ENCODE results near the gene CDK5RAP2.
"Not testable (repeated sequence)": the region's sequence is repeated elsewhere in the genome, so short reads cannot be mapped to it uniquely, and the experiment has no call there.

Gene CDK5RAP2

GRCh38 chr9:120474591-120475243, 105.2 kb downstream of the CDK5RAP2 start:
- peak; percentile 11 for FAIRE-seq
- no peak for TF ChIP-seq POLR2A (IDR thresholded peaks at IDR 0.05; ENCODE audit: low read depth, low read length)
- no peak for DNase-seq (ENCODE audit: insufficient read length, low spot score)

GRCh38 chr9:120473608-120474007, 106.4 kb downstream of the CDK5RAP2 start:
- DNase-seq (ENCODE audit: insufficient read length, low spot score) = no peak
- no peak for FAIRE-seq
- TF ChIP-seq POLR2A (IDR thresholded peaks at IDR 0.05; ENCODE audit: low read depth, low read length) = no peak

- FAIRE-seq (peak; percentile 61), DNase-seq (ENCODE audit: insufficient read length, low spot score) (no peak)
- TF ChIP-seq POLR2A (IDR thresholded peaks at IDR 0.05; ENCODE audit: low read depth, low read length) = no peak
Observed at GRCh38 chr9:120465685-120466407, 114.1 kb downstream of the CDK5RAP2 start.

GRCh38 chr9:120464887-120465421, 115.0 kb downstream of the CDK5RAP2 start:
- no peak for TF ChIP-seq POLR2A (IDR thresholded peaks at IDR 0.05; ENCODE audit: low read depth, low read length)
- DNase-seq (ENCODE audit: insufficient read length, low spot score) (no peak), FAIRE-seq (no peak)

GRCh38 chr9:120464176-120464886, 115.6 kb downstream of the CDK5RAP2 start:
- DNase-seq (ENCODE audit: insufficient read length, low spot score) (no peak), FAIRE-seq (no peak)
- no peak for TF ChIP-seq POLR2A (IDR thresholded peaks at IDR 0.05; ENCODE audit: low read depth, low read length)

GRCh38 chr9:120463765-120464164, 116.2 kb downstream of the CDK5RAP2 start:
- TF ChIP-seq POLR2A (IDR thresholded peaks at IDR 0.05; ENCODE audit: low read depth, low read length) = no peak
- FAIRE-seq (peak; percentile 15), DNase-seq (ENCODE audit: insufficient read length, low spot score) (no peak)

GRCh38 chr9:120461677-120462076, 118.3 kb downstream of the CDK5RAP2 start:
- FAIRE-seq; DNase-seq (ENCODE audit: insufficient read length, low spot score): not testable (repeated sequence)

GRCh38 chr9:120456218-120456617, 123.7 kb downstream of the CDK5RAP2 start:
- TF ChIP-seq POLR2A (IDR thresholded peaks at IDR 0.05; ENCODE audit: low read depth, low read length) = no peak
- no peak for DNase-seq (ENCODE audit: insufficient read length, low spot score)
- no peak for FAIRE-seq

- DNase-seq (ENCODE audit: insufficient read length, low spot score) (no peak), FAIRE-seq (no peak)
- TF ChIP-seq POLR2A (IDR thresholded peaks at IDR 0.05; ENCODE audit: low read depth, low read length) = no peak
Observed at GRCh38 chr9:120454467-120454866, 125.5 kb downstream of the CDK5RAP2 start.

- TF ChIP-seq POLR2A (IDR thresholded peaks at IDR 0.05; ENCODE audit: low read depth, low read length) = no peak
- DNase-seq (ENCODE audit: insufficient read length, low spot score) (no peak), FAIRE-seq (no peak)
Observed at GRCh38 chr9:120453792-120454191, 126.2 kb downstream of the CDK5RAP2 start.

- no peak for TF ChIP-seq POLR2A (IDR thresholded peaks at IDR 0.05; ENCODE audit: low read depth, low read length)
- DNase-seq (ENCODE audit: insufficient read length, low spot score) = no peak
- no peak for FAIRE-seq
Observed at GRCh38 chr9:120452631-120453030, 127.3 kb downstream of the CDK5RAP2 start.

GRCh38 chr9:120450916-120451315, 129.1 kb downstream of the CDK5RAP2 start:
- no peak for TF ChIP-seq POLR2A (IDR thresholded peaks at IDR 0.05; ENCODE audit: low read depth, low read length)
- FAIRE-seq (no peak), DNase-seq (ENCODE audit: insufficient read length, low spot score) (no peak)

GRCh38 chr9:120449566-120449965, 130.4 kb downstream of the CDK5RAP2 start:
- FAIRE-seq = no peak

GRCh38 chr9:120447959-120448500, 131.9 kb downstream of the CDK5RAP2 start:
- DNase-seq (ENCODE audit: insufficient read length, low spot score) (no peak), FAIRE-seq (no peak)
- no peak for TF ChIP-seq POLR2A (IDR thresholded peaks at IDR 0.05; ENCODE audit: low read depth, low read length)

More at GRCh38 chr9:120449566-120449965, 130.4 kb downstream of the CDK5RAP2 start:
- TF ChIP-seq POLR2A (IDR thresholded peaks at IDR 0.05; ENCODE audit: low read depth, low read length) = no peak
- DNase-seq (ENCODE audit: insufficient read length, low spot score) = no peak

All from H54 (cell line).